HCT116 (cell line): ENCODE measurements around the gene DPH2. TPM values are rescaled to one million over a fixed set of nuclear protein-coding genes. Genes with fewer than 3 reads are reported as not detected.

Experiments
- ATAC-seq: fragments of 200-7000 bp; cut with Tn5 transposase; 2 replicates; pipeline ENCODE4 v1.9.1; 2020; ENCODE audit warnings: mild to moderate bottlenecking, moderate library complexity
- BruUV-seq: library from RNA; stranded (reverse); fragments of 400-500 nt; replicated peaks from 2 replicates; lab custom pipeline; 2021; lab: Mats Ljungman, UMichigan
- CTCF ChIA-PET: fragments of 300-600 bp; sonication (Branson Sonifier 250); formaldehyde crosslinking; loops from one replicate; lab custom pipeline; 2021; ENCODE audit warnings: antibody characterized with exemption; lab: Charles Lee
- POLR2A ChIA-PET: fragments of 300-600, 350-600 bp; sonication (Branson Sonifier 250); formaldehyde crosslinking; loops from one replicate; lab custom pipeline; 2021; ENCODE audit warnings: antibody characterized with exemption; lab: Charles Lee
- RAD21 ChIA-PET, 2 experiments: fragments of 300-600 bp; sonication (Branson Sonifier 250); formaldehyde crosslinking; loops; one replicate each; lab custom pipeline; 2023; ENCODE audit warnings: low total read pairs in 2 of 2; ENCODE audit not compliant: uncharacterized antibody in 2 of 2, unreplicated experiment in 2 of 2, low non-redundant PET in 1 of 2; lab: Charles Lee
- DNase-seq: peaks from one replicate; pipeline ENCODE4 v3.0.0-alpha.2; 2010; ENCODE audit warnings: low read depth, low spot score
- H2AFZ ChIP-seq: fragments of 200-600 bp; shearing (Covaris generic), sonication (generic); 2 replicates; pipeline ENCODE4 v1.6.1; 2017; ENCODE audit warnings: low read depth, mixed run types, mixed read lengths, antibody characterized with exemption, low read length; ENCODE audit not compliant: poor library complexity, severe bottlenecking
- H3K27ac ChIP-seq: 2 replicates; pipeline ENCODE4 v1.5.1; 2012; ENCODE audit warnings: low read depth, low read length
- H3K27me3 ChIP-seq: fragments of 200-600 bp; sonication (generic); 2 replicates; pipeline ENCODE4 v1.6.1; 2016; ENCODE audit warnings: mixed run types, low read length, mixed read lengths; ENCODE audit not compliant: insufficient read depth
- H3K36me3 ChIP-seq, 2 experiments: fragments of 200-500 bp in 1 of 2; fragments of 200-600 bp in 1 of 2; sonication (Bioruptor generic) in 1 of 2; sonication (generic) in 1 of 2; 2 replicates each; pipeline versions ENCODE4 v1.5.1 to v1.6.1; 2014 to 2016; ENCODE audit warnings: low read length in 2 of 2, inconsistent platforms in 1 of 2, mixed read lengths in 1 of 2, mixed run types in 1 of 2; ENCODE audit not compliant: insufficient read depth in 2 of 2, control insufficient read depth in 1 of 2
- H3K4me1 ChIP-seq, 2 experiments: fragments of 200-600 bp in 1 of 2; sonication (generic) in 1 of 2; 2 replicates each; pipeline versions ENCODE4 v1.5.1 to v1.6.1; 2012 to 2017; ENCODE audit warnings: low read length in 2 of 2, inconsistent platforms in 1 of 2, mild to moderate bottlenecking in 1 of 2, mixed read lengths in 1 of 2, mixed run types in 1 of 2, moderate library complexity in 1 of 2; ENCODE audit not compliant: insufficient read depth in 2 of 2, control insufficient read depth in 1 of 2
- H3K4me2 ChIP-seq: fragments of 200-600 bp; sonication (generic); 2 replicates; pipeline ENCODE4 v1.6.1; 2017; ENCODE audit warnings: mixed run types, low read length, mixed read lengths
- H3K4me3 ChIP-seq, 2 experiments: fragments of 200-600 bp in 1 of 2; sonication (generic) in 1 of 2; replicated peaks in 1 of 2; 2 replicates each; pipeline ENCODE4 v1.5.1; 2011 to 2016; ENCODE audit warnings: low read length in 2 of 2, control low read depth in 1 of 2, low read depth in 1 of 2, mild to moderate bottlenecking in 1 of 2, mixed read lengths in 1 of 2, mixed run types in 1 of 2
- H3K79me2 ChIP-seq: fragments of 200-600 bp; sonication (generic); 2 replicates; pipeline ENCODE4 v1.6.1; 2017; ENCODE audit warnings: mild to moderate bottlenecking, mixed run types, low read length, moderate library complexity, mixed read lengths; ENCODE audit not compliant: insufficient read depth
- H3K9ac ChIP-seq: fragments of 200-600 bp; sonication (generic); 2 replicates; pipeline ENCODE4 v1.6.1; 2016; ENCODE audit warnings: low read length, mixed read lengths
- H3K9me2 ChIP-seq: fragments of 200-600 bp; sonication (generic), shearing (Covaris generic); 2 replicates; pipeline ENCODE4 v1.6.1; 2017; ENCODE audit warnings: mixed run types, mild to moderate bottlenecking, moderate library complexity; ENCODE audit not compliant: insufficient read depth
- H3K9me3 ChIP-seq, 2 experiments: fragments of 200-500 bp in 1 of 2; fragments of 200-600 bp in 1 of 2; sonication (Bioruptor generic) in 1 of 2; sonication (generic) in 1 of 2; 2 replicates each; pipeline ENCODE4 v1.6.1; 2014 to 2017; ENCODE audit warnings: low read length in 2 of 2, mixed read lengths in 2 of 2, inconsistent platforms in 1 of 2, low read depth in 1 of 2, mild to moderate bottlenecking in 1 of 2, mixed run types in 1 of 2, moderate library complexity in 1 of 2; ENCODE audit not compliant: control insufficient read depth in 1 of 2, insufficient read depth in 1 of 2
- H4K20me1 ChIP-seq: fragments of 200-600 bp; sonication (generic), shearing (Covaris generic); 2 replicates; pipeline ENCODE4 v1.6.1; 2017; ENCODE audit warnings: mixed run types, mild to moderate bottlenecking, moderate library complexity; ENCODE audit not compliant: insufficient read depth
- ATF3 ChIP-seq: IDR thresholded peaks from 2 replicates; pipeline ENCODE4 v1.6.1; 2012
- CTCF ChIP-seq, 3 experiments: fragments of 200-600 bp in 1 of 3; sonication (generic) in 1 of 3; IDR thresholded peaks in 2 of 3; conservative IDR thresholded peaks in 1 of 3; 2 replicates each; pipeline ENCODE4 v1.5.1; 2012 to 2017; ENCODE audit warnings: low read depth in 2 of 3, low read length in 2 of 3, antibody characterized with exemption in 1 of 3, borderline replicate concordance in 1 of 3, control low read depth in 1 of 3, mild to moderate bottlenecking in 1 of 3, mixed read lengths in 1 of 3, mixed run types in 1 of 3, moderate library complexity in 1 of 3; ENCODE audit not compliant: insufficient read depth in 1 of 3
- EZH2 ChIP-seq: fragments of 200-600 bp; sonication (generic); IDR thresholded peaks from 2 replicates; pipeline ENCODE4 v1.6.1; 2017; ENCODE audit warnings: antibody characterized with exemption, mixed run types
- RAD21 ChIP-seq: IDR thresholded peaks from 2 replicates; pipeline ENCODE4 v1.6.1; 2012; ENCODE audit warnings: low read depth, mild to moderate bottlenecking
- SIN3A ChIP-seq: IDR thresholded peaks from 2 replicates; pipeline ENCODE4 v1.6.1; 2012; ENCODE audit warnings: low read depth
- TCF7L2 ChIP-seq: IDR thresholded peaks from 2 replicates; pipeline ENCODE4 v1.7.0; 2011; ENCODE audit warnings: borderline replicate concordance, inconsistent platforms; ENCODE audit not compliant: insufficient read depth, insufficient read length; ENCODE audit errors: extremely low read depth
- ZBTB33 ChIP-seq: IDR thresholded peaks from 2 replicates; pipeline ENCODE4 v1.6.1; 2011; ENCODE audit warnings: mild to moderate bottlenecking, low read length, moderate library complexity; ENCODE audit not compliant: insufficient replicate concordance; ENCODE audit errors: extremely low read depth
- intact Hi-C: fragments of 100-400 bp; cut with micrococcal nuclease; formaldehyde crosslinking; loops from 2 replicates; pipeline ENCODE4 v1.10.0; 2022
- total RNA-seq: library from RNA; stranded (reverse); gene quantifications from one replicate; pipeline ENCODE4 v1.2.1, GENCODE V29; 2021; ENCODE audit not compliant: unreplicated experiment

Gene DPH2
- total RNA-seq, 1 experiment from 2014 or later: 53.2 TPM

- ChIA-PET POLR2A (no interaction called here), CTCF (no interaction called here), RAD21 (no interaction called here)
- peaks cover 51% of the 10 kb centered on the region for H3K79me2 ChIP-seq
- no peak for ATAC-seq
- H3K27me3 ChIP-seq: no peaks in the 10 kb centered on the region
- H3K36me3 ChIP-seq: peaks cover 6 to 53% of the 10 kb centered on the region in 2 experiments; a peak in 2 of 4 replicates
- no peaks in the 10 kb centered on the region for H4K20me1 ChIP-seq
- no TSS peak for BruUV-seq
- no peak overlapping the region for H3K27ac ChIP-seq
- no peak overlapping the region for H3K4me2 ChIP-seq
- peaks cover 7 to 22% of the 10 kb centered on the region in 2 experiments; a peak in 3 of 4 replicates for H3K4me1 ChIP-seq
- no peak for DNase-seq
- no peak overlapping the region for H2AFZ ChIP-seq
- H3K9me2 ChIP-seq: no peaks in the 10 kb centered on the region
- no peaks in the 10 kb centered on the region for H3K9me3 ChIP-seq
- TF ChIP-seq RAD21 (no peak), CTCF (IDR thresholded peaks at IDR 0.05 in 2 of 3, conservative IDR thresholded peaks at IDR 0.05 in 1 of 3; ENCODE audit: borderline replicate concordance in 1 of 3, insufficient read depth in 1 of 3, low read depth in 2 of 3, low read length in 2 of 3) (no peak), SIN3A (no peak), ZBTB33 (no peak), ATF3 (no peak), EZH2 (no peak), TCF7L2 (no peak)
- no peak overlapping the region for H3K9ac ChIP-seq
- intact Hi-C loops: no loop called here
- no peak overlapping the region for H3K4me3 ChIP-seq
Observed at GRCh38 chr1:43982808-43983207, 13.0 kb downstream of the DPH2 start.
